Effector memory CD4-positive, alpha-beta T cell (primary cell): ENCODE data around the gene NUDC.
"Not testable (repeated sequence)": the region's sequence is repeated elsewhere in the genome, so short reads cannot be mapped to it uniquely, and the experiment has no call there.

ENCODE experiments used
- DNase-seq, 3 donors: peaks; one replicate each; pipeline ENCODE4 v3.0.0-alpha.2; 2020
- H3K27ac ChIP-seq: 2 replicates; pipeline ENCODE4 v1.7.0; 2013; ENCODE audit warnings: mild to moderate bottlenecking, low read length, moderate library complexity; ENCODE audit not compliant: insufficient read depth, poor library complexity, severe bottlenecking
- H3K27me3 ChIP-seq: replicated peaks from 2 replicates; pipeline ENCODE4 v1.7.0; 2013; ENCODE audit warnings: mild to moderate bottlenecking, low read length; ENCODE audit not compliant: insufficient read depth, control insufficient read depth, poor library complexity, severe bottlenecking
- H3K36me3 ChIP-seq: 2 replicates; pipeline ENCODE4 v1.7.0; 2013; ENCODE audit warnings: mild to moderate bottlenecking, low read length, moderate library complexity; ENCODE audit not compliant: control insufficient read depth, insufficient read depth
- H3K4me1 ChIP-seq: 2 replicates; pipeline ENCODE4 v1.7.0; 2013; ENCODE audit warnings: low read length, mild to moderate bottlenecking; ENCODE audit not compliant: control insufficient read depth, insufficient read depth, poor library complexity, severe bottlenecking
- H3K4me3 ChIP-seq: 2 replicates; pipeline ENCODE4 v1.7.0; 2013; ENCODE audit warnings: low read length, low read depth, mild to moderate bottlenecking; ENCODE audit not compliant: insufficient read depth, poor library complexity, severe bottlenecking
- H3K9me3 ChIP-seq: 2 replicates; pipeline ENCODE4 v1.7.0; 2013; ENCODE audit warnings: mild to moderate bottlenecking, low read length, moderate library complexity; ENCODE audit not compliant: control insufficient read depth

NUDC gene

DNA sequence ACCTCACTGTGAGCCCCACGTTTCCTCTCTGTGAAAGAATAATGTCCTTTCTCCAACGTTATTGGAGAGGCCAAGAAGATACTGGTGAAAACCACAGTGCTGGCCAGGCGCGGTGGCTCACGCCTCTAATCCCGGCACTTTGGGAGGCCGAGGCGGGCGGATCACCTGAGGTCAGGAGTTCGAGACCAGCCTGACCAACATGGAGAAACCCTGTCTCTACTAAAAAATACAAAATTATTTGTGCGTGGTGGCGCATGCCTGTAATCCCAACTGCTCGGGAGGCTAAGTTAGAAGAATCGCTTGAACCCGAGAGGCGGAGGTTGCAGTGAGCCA, 27.1 kb downstream of the NUDC start:
- peaks cover 27% of the 10 kb centered on the region for H3K36me3 ChIP-seq
- not testable (repeated sequence) for H3K27ac ChIP-seq, H3K27me3 ChIP-seq, DNase-seq, H3K4me1 ChIP-seq, H3K4me3 ChIP-seq, H3K9me3 ChIP-seq

DNA sequence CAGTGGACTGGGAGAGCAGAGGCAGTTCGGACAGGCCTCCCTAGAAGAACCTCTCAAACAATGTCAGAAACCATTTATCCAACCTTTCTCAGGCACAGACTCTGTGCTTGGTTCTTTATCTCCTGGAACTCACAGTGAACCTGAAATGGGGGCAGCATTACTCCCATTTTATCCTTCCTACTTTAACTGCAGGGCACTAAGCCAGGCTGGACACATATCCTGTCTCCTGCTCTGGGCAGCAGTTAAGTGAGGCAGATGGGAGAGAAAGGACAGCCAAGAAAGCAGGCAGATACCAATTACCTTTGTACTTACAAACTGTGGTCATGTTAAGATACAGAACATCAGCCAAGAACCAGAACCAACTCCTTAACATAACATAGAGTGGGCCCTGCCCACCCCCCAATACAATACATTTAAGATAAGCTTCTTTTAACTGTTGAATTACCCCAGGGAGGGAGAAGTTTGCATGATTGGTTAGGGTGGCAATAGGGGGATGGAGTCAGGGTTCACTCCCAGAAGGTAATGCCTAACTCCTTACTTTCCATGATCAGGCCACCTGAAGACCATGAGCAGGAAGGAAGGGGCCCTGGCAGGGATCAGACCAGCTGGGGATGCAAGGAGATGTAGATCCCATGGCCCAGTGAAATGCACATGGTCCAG, 27.9 kb downstream of the NUDC start:
- Histone ChIP-seq H3K9me3 (no peaks in the 10 kb centered on the region), H3K4me1 (no peaks in the 10 kb centered on the region), H3K36me3 (peaks cover 22% of the 10 kb centered on the region), H3K27ac (no peak overlapping the region), H3K27me3 (no peaks in the 10 kb centered on the region), H3K4me3 (no peak overlapping the region)
- no peak for DNase-seq

DNA sequence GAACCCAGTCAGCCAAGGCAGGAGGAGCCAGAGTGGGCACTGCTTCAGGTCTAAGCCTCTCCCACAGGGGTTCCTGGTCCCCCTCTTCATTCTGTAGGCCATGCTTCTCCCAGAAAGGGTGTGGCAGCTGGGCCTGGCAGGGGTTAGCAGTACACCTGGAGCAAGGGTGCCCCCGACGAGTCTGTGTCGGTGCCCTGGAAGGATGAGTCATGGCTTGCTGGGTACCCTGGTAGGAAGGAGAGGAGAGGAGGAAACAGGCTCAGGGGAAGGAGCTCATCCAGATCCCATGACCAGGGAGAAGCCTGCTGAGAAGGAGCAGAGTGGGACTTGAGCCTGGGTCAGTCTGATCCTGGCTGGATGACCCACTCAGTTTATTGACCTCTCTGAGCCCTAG, 28.4 kb downstream of the NUDC start:
- peaks cover 21% of the 10 kb centered on the region for H3K36me3 ChIP-seq
- H3K27ac ChIP-seq = no peak overlapping the region
- DNase-seq = no peak
- no peaks in the 10 kb centered on the region for H3K4me1 ChIP-seq
- H3K27me3 ChIP-seq = no peaks in the 10 kb centered on the region
- H3K4me3 ChIP-seq = no peak overlapping the region
- H3K9me3 ChIP-seq = no peaks in the 10 kb centered on the region

DNA sequence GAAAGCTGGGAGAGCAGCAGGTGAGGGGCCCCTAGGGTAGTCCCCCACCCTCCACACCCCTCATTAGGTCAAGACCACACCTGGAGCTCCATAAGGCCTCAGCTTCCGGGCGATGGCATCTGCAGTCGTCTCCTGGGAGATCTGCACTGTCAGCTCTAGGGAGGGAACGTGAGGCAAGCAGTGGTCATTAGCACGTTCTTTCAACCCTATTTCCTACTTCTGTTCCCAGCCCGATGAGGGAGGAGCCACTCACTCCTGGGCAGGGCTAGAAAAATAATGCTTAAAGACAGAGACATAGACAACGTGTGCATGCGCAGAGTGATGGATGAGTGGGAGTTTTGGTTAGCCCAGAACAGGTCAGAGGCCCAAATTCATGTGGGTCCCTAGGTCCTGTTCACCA, 29.1 kb downstream of the NUDC start:
- no peaks in the 10 kb centered on the region for H3K9me3 ChIP-seq
- no peak for DNase-seq
- H3K27me3 ChIP-seq = no peaks in the 10 kb centered on the region
- H3K4me3 ChIP-seq = no peak overlapping the region
- no peak overlapping the region for H3K27ac ChIP-seq
- peaks cover 15% of the 10 kb centered on the region for H3K36me3 ChIP-seq
- H3K4me1 ChIP-seq = no peaks in the 10 kb centered on the region

DNA sequence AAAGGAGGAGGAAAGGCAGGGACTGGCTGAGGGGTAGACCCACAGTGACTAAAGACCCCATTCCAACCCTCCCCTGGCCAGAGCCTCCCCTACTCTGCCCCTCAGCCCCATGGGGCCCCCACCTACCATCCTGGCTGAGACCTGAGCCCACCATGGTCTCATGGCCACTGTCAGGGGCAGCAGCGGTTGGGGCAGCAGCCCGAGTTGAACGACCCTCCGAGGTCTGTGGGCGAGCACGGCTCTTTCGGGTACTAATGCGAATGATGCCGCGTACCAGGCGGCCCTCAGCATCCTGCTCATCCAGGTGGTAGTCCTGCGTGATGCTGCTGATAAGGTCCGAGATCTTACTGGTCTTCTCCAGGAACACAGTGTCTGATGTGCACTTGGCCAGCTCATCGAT, 29.7 kb downstream of the NUDC start:
- no peak overlapping the region for H3K4me3 ChIP-seq
- H3K36me3 ChIP-seq = peaks cover 9% of the 10 kb centered on the region
- H3K9me3 ChIP-seq = no peaks in the 10 kb centered on the region
- DNase-seq = no peak
- H3K27me3 ChIP-seq = no peaks in the 10 kb centered on the region
- H3K27ac ChIP-seq = no peak overlapping the region
- H3K4me1 ChIP-seq = no peaks in the 10 kb centered on the region

DNA sequence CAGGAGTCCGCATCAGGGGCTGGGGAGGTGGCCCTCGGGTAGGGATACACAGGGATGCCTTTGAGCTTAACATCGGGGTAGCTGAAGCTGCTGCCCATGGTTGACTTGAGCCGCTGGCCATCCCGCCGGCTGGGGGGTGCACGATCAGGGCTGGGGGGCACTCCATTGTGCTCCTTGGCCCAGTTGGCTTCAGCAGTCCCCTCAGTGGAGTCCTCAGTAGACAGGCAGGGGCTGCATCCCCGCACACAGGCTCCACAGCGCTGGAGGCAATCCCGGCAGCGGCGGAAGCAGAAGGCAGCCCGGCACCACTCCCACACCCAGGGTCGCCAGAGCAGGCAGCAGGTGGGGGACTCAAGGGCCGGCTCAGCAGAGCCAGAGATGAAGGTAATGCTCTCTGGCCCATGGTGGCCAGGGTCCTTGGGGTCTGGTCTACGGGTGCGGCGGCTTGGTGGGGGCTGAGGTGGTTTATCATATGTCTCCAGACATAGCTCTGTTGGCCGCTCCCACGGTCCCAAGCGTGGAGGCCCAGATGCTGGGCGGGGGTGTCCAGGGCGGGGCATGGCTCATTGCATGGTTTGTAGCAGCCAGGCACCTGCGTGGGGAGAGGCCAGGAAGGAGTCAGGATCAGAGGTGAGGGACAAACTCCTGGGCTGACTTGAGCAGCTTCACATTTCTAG, 30.4 kb downstream of the NUDC start:
- no peak for DNase-seq
- no peaks in the 10 kb centered on the region for H3K27me3 ChIP-seq
- H3K27ac ChIP-seq = no peak overlapping the region
- peaks cover 5% of the 10 kb centered on the region for H3K36me3 ChIP-seq
- no peak overlapping the region for H3K4me3 ChIP-seq
- no peaks in the 10 kb centered on the region for H3K9me3 ChIP-seq
- no peaks in the 10 kb centered on the region for H3K4me1 ChIP-seq

DNA sequence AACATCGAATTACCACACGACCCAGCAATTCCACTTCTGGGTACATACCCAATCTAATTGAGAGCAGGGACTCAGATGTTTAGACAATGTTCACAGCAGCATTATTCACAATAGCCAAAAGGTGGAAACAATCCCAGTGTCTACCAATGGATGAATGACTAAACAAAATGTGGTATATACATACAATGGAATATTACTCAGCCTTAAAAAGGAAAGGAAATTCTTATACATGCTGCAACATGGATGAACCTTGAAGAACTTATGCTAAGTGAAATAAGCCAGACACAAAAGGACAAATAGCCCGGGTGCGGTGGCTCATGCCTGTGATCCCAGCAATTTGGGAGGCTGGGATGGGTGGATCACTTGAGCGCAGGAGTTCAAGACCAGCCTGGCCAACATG, 31.8 kb downstream of the NUDC start:
- H3K27ac ChIP-seq = no peak overlapping the region
- peaks cover 5% of the 10 kb centered on the region for H3K36me3 ChIP-seq
- H3K9me3 ChIP-seq = no peaks in the 10 kb centered on the region
- no peak overlapping the region for H3K4me3 ChIP-seq
- no peaks in the 10 kb centered on the region for H3K27me3 ChIP-seq
- H3K4me1 ChIP-seq = no peaks in the 10 kb centered on the region
- DNase-seq = no peak

DNA sequence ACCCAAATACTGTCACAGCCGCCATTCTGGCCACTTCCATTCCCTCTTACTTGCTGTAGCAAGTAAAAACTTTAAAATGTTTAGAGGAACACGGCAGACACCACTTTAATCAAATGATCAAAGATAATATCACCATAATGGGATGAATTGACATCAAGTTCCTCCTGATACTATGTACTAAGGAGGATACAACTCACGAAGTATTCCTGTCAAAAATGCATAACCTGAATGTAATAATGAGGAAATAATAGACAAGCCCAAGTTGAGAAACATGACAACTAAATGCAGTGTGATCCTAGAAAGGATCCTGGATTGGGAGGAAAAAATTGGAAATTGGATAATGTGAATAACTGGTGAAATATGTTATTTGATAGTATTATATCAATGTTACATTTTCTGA, 34.8 kb downstream of the NUDC start:
- H3K4me3 ChIP-seq = no peak overlapping the region
- H3K4me1 ChIP-seq = peaks cover 14% of the 10 kb centered on the region
- no peaks in the 10 kb centered on the region for H3K9me3 ChIP-seq
- DNase-seq = no peak
- H3K36me3 ChIP-seq = no peaks in the 10 kb centered on the region
- no peak overlapping the region for H3K27ac ChIP-seq
- H3K27me3 ChIP-seq = no peaks in the 10 kb centered on the region

DNA sequence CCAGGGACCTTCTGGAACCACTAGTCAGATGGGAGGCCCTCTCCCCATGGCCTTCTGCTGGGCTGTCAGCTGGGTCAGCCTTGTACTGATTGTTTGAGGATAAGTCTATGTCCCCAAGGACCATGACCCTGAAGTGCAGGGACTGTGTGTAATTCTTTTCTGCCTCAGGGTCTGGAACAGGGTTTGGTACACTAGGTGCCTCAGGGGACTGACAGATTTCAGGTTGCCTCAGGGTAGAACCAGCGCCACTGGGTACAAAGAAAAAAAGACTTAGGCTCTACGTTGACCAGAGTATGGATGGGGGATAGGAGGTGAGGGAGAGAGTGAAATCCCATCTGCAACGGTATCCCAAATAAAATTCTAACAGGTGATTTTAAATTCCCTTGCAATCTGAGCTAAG, 35.8 kb downstream of the NUDC start:
- no peak overlapping the region for H3K27ac ChIP-seq
- H3K4me3 ChIP-seq = no peak overlapping the region
- no peak for DNase-seq
- no peaks in the 10 kb centered on the region for H3K36me3 ChIP-seq
- H3K4me1 ChIP-seq = peaks cover 14% of the 10 kb centered on the region
- H3K27me3 ChIP-seq = no peaks in the 10 kb centered on the region
- H3K9me3 ChIP-seq = no peaks in the 10 kb centered on the region

DNA sequence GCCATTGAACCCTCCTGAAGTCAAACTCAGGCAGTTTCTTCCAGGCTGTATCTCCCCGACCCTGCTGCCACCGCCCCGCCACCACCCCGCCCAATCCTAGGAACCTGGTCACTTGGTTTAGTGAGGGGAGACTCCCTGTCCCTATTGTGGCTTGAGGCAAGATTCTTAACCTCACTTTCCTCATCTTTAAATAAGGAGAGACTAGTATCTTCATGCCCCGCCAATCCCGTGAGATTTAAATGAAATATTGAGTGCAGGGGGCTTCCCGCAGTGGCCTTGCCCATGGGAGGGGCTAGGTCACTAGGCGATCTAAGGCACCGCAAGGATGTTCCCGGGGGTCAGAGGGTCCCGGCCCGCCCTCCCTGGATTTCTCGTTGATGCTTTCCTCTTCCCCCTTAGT, 37.7 kb downstream of the NUDC start:
- no peak overlapping the region for H3K27ac ChIP-seq
- H3K4me1 ChIP-seq = peaks cover 14% of the 10 kb centered on the region
- H3K4me3 ChIP-seq = peak overlapping the region; percentile 73
- no peak for DNase-seq
- no peaks in the 10 kb centered on the region for H3K9me3 ChIP-seq
- no peaks in the 10 kb centered on the region for H3K27me3 ChIP-seq
- no peaks in the 10 kb centered on the region for H3K36me3 ChIP-seq
